Type B pancreatic cell (in vitro differentiated cells): ENCODE results near the gene RCOR1. TPM values are rescaled to one million over a fixed set of nuclear protein-coding genes. Genes with fewer than 3 reads are reported as not detected.

Source experiments
- DNase-seq: peaks from one replicate; pipeline ENCODE4 v3.0.0; 2021; ENCODE audit warnings: mixed read lengths; ENCODE audit not compliant: unreplicated experiment; ENCODE audit errors: extremely low spot score
- H3K27ac Mint-ChIP-seq: 2 replicates; pipeline ENCODE4 v1.8.0; 2021; ENCODE audit warnings: mild to moderate bottlenecking, mixed read lengths
- H3K27me3 Mint-ChIP-seq: 2 replicates; pipeline ENCODE4 v1.8.0; 2021; ENCODE audit warnings: mixed read lengths
- H3K36me3 Mint-ChIP-seq: 2 replicates; pipeline ENCODE4 v1.8.0; 2021; ENCODE audit warnings: mixed read lengths
- H3K4me1 Mint-ChIP-seq: one replicate; pipeline ENCODE4 v1.8.0; 2021; ENCODE audit warnings: mixed read lengths; ENCODE audit not compliant: unreplicated experiment
- H3K4me3 Mint-ChIP-seq: 2 replicates; pipeline ENCODE4 v1.8.0; 2021; ENCODE audit warnings: mild to moderate bottlenecking, mixed read lengths
- H3K9me3 Mint-ChIP-seq: 2 replicates; pipeline ENCODE4 v1.8.0; 2021; ENCODE audit warnings: mixed read lengths
- CTCF ChIP-seq: fragments of 200-600 bp; sonication (generic); conservative IDR thresholded peaks from 2 replicates; pipeline ENCODE4 v1.5.0; 2021; ENCODE audit warnings: antibody characterized with exemption, mild to moderate bottlenecking
- total RNA-seq: library from RNA; stranded (reverse); gene quantifications from 2 replicates; pipeline ENCODE4 v1.2.1, GENCODE V29; 2021; ENCODE audit warnings: low replicate concordance

Gene RCOR1
- total RNA-seq, 1 donor from 2014 or later = 35.3 TPM

DNA sequence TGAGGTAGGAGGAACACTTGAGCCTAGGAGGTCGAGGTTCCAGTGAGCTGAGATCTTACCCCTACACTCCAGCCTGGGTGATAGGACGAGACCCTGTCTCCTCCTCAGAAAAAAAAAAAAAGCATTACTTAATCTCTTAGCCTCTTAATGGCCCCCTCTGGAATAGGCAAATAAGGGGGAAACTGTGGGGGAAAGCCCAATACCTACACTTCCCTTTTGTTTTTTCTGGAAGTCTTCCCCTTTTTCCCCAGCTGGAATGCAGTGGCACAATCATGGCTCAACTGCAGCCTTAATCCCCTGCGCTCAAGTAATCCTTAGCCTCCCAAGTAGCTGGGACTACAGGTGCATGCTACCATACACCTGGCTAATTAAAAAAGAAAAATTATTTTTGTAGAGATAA is 32.2 kb downstream of the RCOR1 start:
- H3K27me3 Mint-ChIP-seq = no peaks in the 10 kb centered on the region
- no peaks in the 10 kb centered on the region for H3K9me3 Mint-ChIP-seq
- no peak overlapping the region for H3K4me3 Mint-ChIP-seq
- DNase-seq = no peak
- TF ChIP-seq CTCF = no peak
- no peak overlapping the region for H3K27ac Mint-ChIP-seq
- H3K36me3 Mint-ChIP-seq = peaks cover 7% of the 10 kb centered on the region
- H3K4me1 Mint-ChIP-seq = peaks cover 43% of the 10 kb centered on the region

- Mint-ChIP-seq H3K4me3 (no peak overlapping the region), H3K36me3 (peaks cover 7% of the 10 kb centered on the region), H3K4me1 (peaks cover 53% of the 10 kb centered on the region), H3K27ac (no peak overlapping the region), H3K9me3 (no peaks in the 10 kb centered on the region), H3K27me3 (no peaks in the 10 kb centered on the region)
- DNase-seq = no peak
- TF ChIP-seq CTCF = no peak
Observed at GRCh38 chr14:102625564-102626296, 33.3 kb downstream of the RCOR1 start.

GRCh38 chr14:102626530-102626929 is 34.1 kb downstream of the RCOR1 start:
- H3K4me1 Mint-ChIP-seq = peaks cover 48% of the 10 kb centered on the region
- H3K27ac Mint-ChIP-seq = no peak overlapping the region
- H3K9me3 Mint-ChIP-seq = no peaks in the 10 kb centered on the region
- no peak for TF ChIP-seq CTCF
- DNase-seq = no peak
- no peak overlapping the region for H3K4me3 Mint-ChIP-seq
- no peaks in the 10 kb centered on the region for H3K27me3 Mint-ChIP-seq
- H3K36me3 Mint-ChIP-seq = peaks cover 7% of the 10 kb centered on the region

DNA sequence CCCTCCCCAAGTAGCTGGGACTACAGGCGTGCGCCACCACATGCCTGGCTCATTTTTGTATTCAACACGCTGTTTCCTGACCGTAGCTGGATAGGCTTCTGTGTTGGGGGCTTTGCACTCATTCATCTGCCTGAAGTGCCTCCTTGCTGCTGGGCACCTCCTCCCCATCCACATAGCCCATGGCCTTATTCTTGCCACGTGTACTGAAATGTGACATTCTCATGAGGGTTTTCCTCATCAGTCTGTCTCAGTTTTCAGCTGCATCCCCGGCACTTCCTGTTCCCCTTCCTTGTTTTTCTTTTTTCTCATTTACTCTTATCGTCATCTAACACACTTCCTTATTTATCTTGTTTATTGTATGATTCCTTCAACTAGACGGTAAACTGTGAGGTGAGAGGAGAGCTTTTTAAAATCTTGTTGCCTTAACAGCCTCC is 36.6 kb downstream of the RCOR1 start:
- Mint-ChIP-seq H3K36me3 (peaks cover 11% of the 10 kb centered on the region), H3K27me3 (no peaks in the 10 kb centered on the region), H3K9me3 (no peaks in the 10 kb centered on the region), H3K4me1 (peaks cover 34% of the 10 kb centered on the region), H3K27ac (peak overlapping the region; percentile 3), H3K4me3 (no peak overlapping the region)
- TF ChIP-seq CTCF = no peak
- no peak for DNase-seq

- H3K36me3 Mint-ChIP-seq = peaks cover 11% of the 10 kb centered on the region
- TF ChIP-seq CTCF = no peak
- DNase-seq = no peak
- H3K4me3 Mint-ChIP-seq = no peak overlapping the region
- H3K9me3 Mint-ChIP-seq = no peaks in the 10 kb centered on the region
- peak overlapping the region; percentile 1 for H3K27ac Mint-ChIP-seq
- H3K4me1 Mint-ChIP-seq = peaks cover 34% of the 10 kb centered on the region
- no peaks in the 10 kb centered on the region for H3K27me3 Mint-ChIP-seq
Observed at GRCh38 chr14:102629808-102630350, 37.4 kb downstream of the RCOR1 start.
